Measurements from ENCODE around the gene LHX6. TPM values are rescaled to one million over a fixed set of nuclear protein-coding genes. Genes with fewer than 3 reads are reported as not detected.

LHX6 gene
- total and polyA plus RNA-seq, 9 of the 15 experiments (the other 6 are each of a cell fraction or from before 2014, with no cell fraction given), result 2.8 to 16.3 (median 7.9) TPM

- intact Hi-C loops (cut with micrococcal nuclease), result no loop called here
- no peak for FAIRE-seq
- H3K9ac ChIP-seq (ENCODE audit: insufficient read depth in 1 of 2, low read depth in 2 of 2, low read length in 2 of 2), result peak overlapping the region in 1 of 2 experiments; percentile 55; a peak in 2 of 4 replicates
These were observed 26.0 kb upstream of the LHX6 start for GRCh38 chr9:122254761-122255160.

More at GRCh38 chr9:122254761-122255160, 26.0 kb upstream of the LHX6 start:
- Histone ChIP-seq H2AFZ (ENCODE audit: low read depth, low read length) (no peak overlapping the region), H3K9me1 (ENCODE audit: control insufficient read depth, insufficient read depth, low read length) (no peaks in the 10 kb centered on the region), H3K9me3 (replicated peaks; ENCODE audit: control insufficient read depth, insufficient read depth, low read depth, low read length) (no peaks in the 10 kb centered on the region), H3K27me3 (ENCODE audit: control insufficient read depth in 2 of 2, insufficient read depth in 2 of 2, low read length in 2 of 2) (no peaks in the 10 kb centered on the region), H4K20me1 (replicated peaks; ENCODE audit: control insufficient read depth, insufficient read depth, low read length) (no peaks in the 10 kb centered on the region), H3K36me3 (ENCODE audit: control insufficient read depth, insufficient read depth, low read length) (peaks cover 75% of the 10 kb centered on the region), H3K4me3 (no peak overlapping the region), H3K4me1 (replicated peaks in 1 of 2; ENCODE audit: control insufficient read depth in 2 of 2, insufficient read depth in 2 of 2, low read length in 2 of 2) (peaks cover 9 to 35% of the 10 kb centered on the region in 2 experiments), H3K79me2 (ENCODE audit: control insufficient read depth, insufficient read depth, low read length) (peaks cover 46% of the 10 kb centered on the region), H3K4me2 (ENCODE audit: insufficient read depth, low read length) (peak overlapping the region; percentile 71), H3K27ac (ENCODE audit: extremely low read depth, low read depth, low read length) (peak overlapping the region; percentile 72)
- in situ Hi-C loops (cut with MboI), result no loop called here
- ChIA-PET POLR2A (interaction anchor here (0.6 to 3.3 kb wide), 5 partner anchors 10 to 96 kb away, joined by 3 to 18 read pairs (median 5); partner anchors contain the start of genes MRRF and RBM18), CTCF (ENCODE audit: low intra/inter-chr PET ratio) (no interaction called here)
- 7% methylated on average over 3 of the region's 3 CpGs for WGBS (ENCODE audit: insufficient coverage, low coverage, missing lambda C conversion rate)
- 0 out of 2 replicates have a peak, but pooled peaks have one; percentile 7 for TF ChIP-seq MGA (IDR thresholded peaks at IDR 0.05)
- peak; percentile 31; the same call in 1 of the 2 replicates for TF ChIP-seq EHMT2 (IDR thresholded peaks at IDR 0.05)
- TF ChIP-seq ZNF175 (CRISPR knock-in tag; IDR thresholded peaks at IDR 0.05; ENCODE audit: low read depth), result no peak
- no peak for TF ChIP-seq ZNF77 (CRISPR knock-in tag; IDR thresholded peaks at IDR 0.05)
- peak; percentile 69 for TF ChIP-seq PRDM10 (IDR thresholded peaks at IDR 0.05; ENCODE audit: partially characterized antibody)
- no TSS peak for BruUV-seq (replicated peaks)
- DNase-seq (ENCODE audit: extremely low read depth in 1 of 4, low spot score in 3 of 4), result peak in 3 of 4 experiments; percentile 23 to 29 (median 25)
- ATAC-seq, result peak; percentile 63

Data from K562 (cell line).